Measurements from ENCODE around the gene MEIS2.

MEIS2 gene

GRCh38 chr15:36936613-36937012 lies 163.7 kb downstream of the MEIS2 start:
- DNase-seq (ENCODE audit: low spot score): no peak

GRCh38 chr15:36933255-36933990 lies 166.9 kb downstream of the MEIS2 start:
- no peak for DNase-seq (ENCODE audit: low spot score)

- DNase-seq (ENCODE audit: low spot score): no peak
Measured at GRCh38 chr15:36932070-36932469, 168.3 kb downstream of the MEIS2 start.

GRCh38 chr15:36931434-36931833 lies 168.9 kb downstream of the MEIS2 start:
- DNase-seq (ENCODE audit: low spot score): no peak

GRCh38 chr15:36926427-36926825 lies 173.9 kb downstream of the MEIS2 start:
- no peak for DNase-seq (ENCODE audit: low spot score)

- DNase-seq (ENCODE audit: low spot score): no peak
Measured at GRCh38 chr15:36925653-36926426, 174.5 kb downstream of the MEIS2 start.

- no peak for DNase-seq (ENCODE audit: low spot score)
Measured at GRCh38 chr15:36925049-36925448, 175.3 kb downstream of the MEIS2 start.

- DNase-seq (ENCODE audit: low spot score): no peak
Measured at GRCh38 chr15:36924034-36924433, 176.3 kb downstream of the MEIS2 start.

GRCh38 chr15:36921484-36922091 lies 178.8 kb downstream of the MEIS2 start:
- DNase-seq (ENCODE audit: low spot score): no peak

GRCh38 chr15:36917411-36918267 lies 182.7 kb downstream of the MEIS2 start:
- DNase-seq (ENCODE audit: low spot score): no peak

GRCh38 chr15:36914960-36915808 lies 185.2 kb downstream of the MEIS2 start:
- no peak for DNase-seq (ENCODE audit: low spot score)

- no peak for DNase-seq (ENCODE audit: low spot score)
Measured at GRCh38 chr15:36914466-36914865, 185.9 kb downstream of the MEIS2 start.

- no peak for DNase-seq (ENCODE audit: low spot score)
Measured at GRCh38 chr15:36912311-36912712, 188.0 kb downstream of the MEIS2 start.

GRCh38 chr15:36911322-36911944 lies 188.9 kb downstream of the MEIS2 start:
- DNase-seq (ENCODE audit: low spot score): no peak

GRCh38 chr15:36908991-36909390 lies 191.4 kb downstream of the MEIS2 start:
- no peak for DNase-seq (ENCODE audit: low spot score)

GRCh38 chr15:36907295-36907694 lies 193.1 kb downstream of the MEIS2 start:
- DNase-seq (ENCODE audit: low spot score): no peak

- DNase-seq (ENCODE audit: low spot score): no peak
Measured at GRCh38 chr15:36905908-36906307, 194.4 kb downstream of the MEIS2 start.

- DNase-seq (ENCODE audit: low spot score): no peak
Measured at GRCh38 chr15:36904715-36905114, 195.6 kb downstream of the MEIS2 start.

- DNase-seq (ENCODE audit: low spot score): no peak
Measured at GRCh38 chr15:36903922-36904556, 196.3 kb downstream of the MEIS2 start.

- DNase-seq (ENCODE audit: low spot score): no peak
Measured at GRCh38 chr15:36903195-36903594, 197.2 kb downstream of the MEIS2 start.

Data from putamen (tissue), 1 donor.